GM12891 (cell line): Measurements from ENCODE around the gene TCF7L2.

Experiments used
- POLR2A ChIP-seq: IDR thresholded peaks from 2 replicates; pipeline ENCODE4 v1.6.1; 2011; ENCODE audit warnings: low read depth, low read length, control low read depth
- POLR2AphosphoS5 ChIP-seq: IDR thresholded peaks from 2 replicates; pipeline ENCODE4 v1.6.1; 2011; ENCODE audit warnings: low read depth, low read length, control low read depth
- SPI1 ChIP-seq: IDR thresholded peaks from 2 replicates; pipeline ENCODE4 v1.6.1; 2011; ENCODE audit warnings: low read depth, low read length, control low read depth
- TAF1 ChIP-seq: IDR thresholded peaks from 2 replicates; pipeline ENCODE4 v1.6.1; 2011; ENCODE audit warnings: low read depth, low read length, control low read depth

GRCh38 chr10:113027230-113027573 is 77.2 kb downstream of the TCF7L2 start:
- no peak for TF ChIP-seq TAF1
- TF ChIP-seq POLR2AphosphoS5: no peak
- TF ChIP-seq SPI1: no peak
- no peak for TF ChIP-seq POLR2A
